ENCODE results near the gene PHPT1.

DNA sequence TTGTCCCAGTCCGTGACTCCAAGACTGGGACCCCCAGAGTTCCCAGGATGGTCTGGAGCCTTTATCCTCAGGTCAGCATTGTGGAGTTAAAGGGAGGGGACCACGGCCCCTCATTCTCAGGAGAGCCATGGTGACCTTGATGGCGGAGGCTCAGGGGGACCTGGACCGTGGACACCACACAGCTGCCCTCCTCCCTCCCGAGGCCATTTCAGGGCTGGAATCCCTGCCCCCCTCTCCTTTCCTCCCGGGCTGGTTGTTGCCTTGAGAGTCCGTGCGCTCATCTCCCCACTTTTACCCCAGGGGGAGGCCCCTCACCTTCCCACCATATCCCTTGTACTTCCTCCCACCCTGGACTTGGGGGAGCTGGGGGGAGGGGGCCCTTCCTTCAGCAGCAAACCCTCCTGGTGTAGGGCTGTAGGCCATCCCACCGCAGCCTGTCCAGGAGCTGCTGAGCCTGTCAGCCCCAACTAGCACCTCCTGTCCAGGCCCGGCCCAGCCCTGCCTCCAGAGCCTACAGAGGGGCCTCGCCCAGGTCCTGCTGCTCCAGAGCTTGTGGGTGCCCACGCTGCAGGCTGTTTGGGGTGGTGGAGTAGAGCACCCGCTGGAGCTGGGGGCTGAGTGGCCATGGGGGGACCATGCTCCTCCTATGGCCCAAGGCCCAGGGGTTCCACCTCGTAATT lies 21.3 kb upstream of the PHPT1 start:
- TF ChIP-seq POLR2A (IDR thresholded peaks at IDR 0.05; ENCODE audit: low read length) (no peak), GATA1 (IDR thresholded peaks at IDR 0.05; ENCODE audit: low read depth, low read length) (no peak)
